ENCODE measurements around the gene CHERP. TPM values are rescaled to one million over a fixed set of nuclear protein-coding genes. Genes with fewer than 3 reads are reported as not detected.

Gene CHERP
- total and polyA plus RNA-seq, 4 experiments from 2014 or later = 5.3 to 73.5 (median 48.7) TPM

GRCh38 chr19:16532440-16533234 lies 9.6 kb downstream of the CHERP start:
- peaks cover 5 to 13% (median 7%) of the 10 kb centered on the region in 4 donors for H3K4me1 Mint-ChIP-seq
- H3K27me3 ChIP-seq (ENCODE audit: insufficient read depth, low read length) = no peaks in the 10 kb centered on the region
- no peak for DNase-seq
- intact Hi-C loops (cut with micrococcal nuclease) = no loop called here
- no peak overlapping the region for H3K4me3 ChIP-seq (ENCODE audit: low read length in 2 of 2)
- no peak overlapping the region for H3K4me3 Mint-ChIP-seq
- POLR2A ChIA-PET (ENCODE audit: partially characterized antibody) = interaction anchor here (1.3 kb wide), 1 partner anchor 10 kb away, joined by 4 read pairs; no protein-coding TSS in a partner anchor
- H3K36me3 Mint-ChIP-seq = peaks cover 31 to 65% of the 10 kb centered on the region in 2 donors
- no peak overlapping the region for H3K27ac ChIP-seq (ENCODE audit: low read depth, low read length)
- no peaks in the 10 kb centered on the region for H3K9me3 Mint-ChIP-seq
- no peaks in the 10 kb centered on the region for H3K27me3 Mint-ChIP-seq
- CTCF ChIA-PET (ENCODE audit: partially characterized antibody) = no interaction called here
- H3K27ac Mint-ChIP-seq = no peak overlapping the region
- peaks cover 5% of the 10 kb centered on the region for H3K4me1 ChIP-seq (ENCODE audit: insufficient read depth, low read length)
- no peaks in the 10 kb centered on the region for H3K9me3 ChIP-seq (ENCODE audit: control insufficient read depth in 1 of 2, low read length in 2 of 2)
- H3K36me3 ChIP-seq (ENCODE audit: insufficient read depth, low read length) = peaks cover 60% of the 10 kb centered on the region

- no peaks in the 10 kb centered on the region for H3K27me3 Mint-ChIP-seq
- no peak overlapping the region for H3K4me3 Mint-ChIP-seq
- no peaks in the 10 kb centered on the region for H3K4me1 ChIP-seq (ENCODE audit: insufficient read depth, low read length)
- no peak overlapping the region for H3K4me3 ChIP-seq (ENCODE audit: low read length in 2 of 2)
- H3K36me3 Mint-ChIP-seq = peaks cover 27 to 60% of the 10 kb centered on the region in 2 donors
- H3K4me1 Mint-ChIP-seq = peaks cover 0 to 7% (median 2%) of the 10 kb centered on the region in 4 donors
- no peak overlapping the region for H3K27ac ChIP-seq (ENCODE audit: low read depth, low read length)
- intact Hi-C loops (cut with micrococcal nuclease) = no loop called here
- ChIA-PET POLR2A (ENCODE audit: partially characterized antibody) (no interaction called here), CTCF (ENCODE audit: partially characterized antibody) (no interaction called here)
- H3K27me3 ChIP-seq (ENCODE audit: insufficient read depth, low read length) = no peaks in the 10 kb centered on the region
- peak overlapping the region in 1 of 7 donors; percentile 51 for H3K27ac Mint-ChIP-seq
- H3K9me3 ChIP-seq (ENCODE audit: control insufficient read depth in 1 of 2, low read length in 2 of 2) = no peaks in the 10 kb centered on the region
- peaks cover 73% of the 10 kb centered on the region for H3K36me3 ChIP-seq (ENCODE audit: insufficient read depth, low read length)
- DNase-seq = no peak
- H3K9me3 Mint-ChIP-seq = no peaks in the 10 kb centered on the region
Measured at GRCh38 chr19:16531380-16531669, 10.9 kb downstream of the CHERP start.

GRCh38 chr19:16530540-16531379 lies 11.5 kb downstream of the CHERP start:
- intact Hi-C loops (cut with micrococcal nuclease) = no loop called here
- CTCF ChIA-PET (ENCODE audit: partially characterized antibody) = no interaction called here
- H3K27me3 Mint-ChIP-seq = no peaks in the 10 kb centered on the region
- peaks cover 28 to 60% of the 10 kb centered on the region in 2 donors for H3K36me3 Mint-ChIP-seq
- no peak overlapping the region for H3K27ac ChIP-seq (ENCODE audit: low read depth, low read length)
- no peak for DNase-seq
- H3K27ac Mint-ChIP-seq = peak overlapping the region in 1 of 7 donors; percentile 41
- POLR2A ChIA-PET (ENCODE audit: partially characterized antibody) = no interaction called here
- peaks cover 0 to 3% (median under 1%) of the 10 kb centered on the region in 4 donors for H3K4me1 Mint-ChIP-seq
- no peak overlapping the region for H3K4me3 ChIP-seq (ENCODE audit: low read length in 2 of 2)
- peaks cover 78% of the 10 kb centered on the region for H3K36me3 ChIP-seq (ENCODE audit: insufficient read depth, low read length)
- H3K9me3 ChIP-seq (ENCODE audit: control insufficient read depth in 1 of 2, low read length in 2 of 2) = no peaks in the 10 kb centered on the region
- no peak overlapping the region for H3K4me3 Mint-ChIP-seq
- no peaks in the 10 kb centered on the region for H3K4me1 ChIP-seq (ENCODE audit: insufficient read depth, low read length)
- no peaks in the 10 kb centered on the region for H3K9me3 Mint-ChIP-seq
- H3K27me3 ChIP-seq (ENCODE audit: insufficient read depth, low read length) = no peaks in the 10 kb centered on the region

GRCh38 chr19:16529466-16530144 lies 12.6 kb downstream of the CHERP start:
- no peak for DNase-seq
- Histone ChIP-seq H3K4me3 (ENCODE audit: low read length in 2 of 2) (no peak overlapping the region), H3K27ac (ENCODE audit: low read depth, low read length) (no peak overlapping the region), H3K9me3 (ENCODE audit: control insufficient read depth in 1 of 2, low read length in 2 of 2) (no peaks in the 10 kb centered on the region), H3K4me1 (ENCODE audit: insufficient read depth, low read length) (no peaks in the 10 kb centered on the region), H3K36me3 (ENCODE audit: insufficient read depth, low read length) (peaks cover 71% of the 10 kb centered on the region), H3K27me3 (ENCODE audit: insufficient read depth, low read length) (no peaks in the 10 kb centered on the region)
- Mint-ChIP-seq H3K27ac (peak overlapping the region in 1 of 7 donors; percentile 31), H3K4me1 (peaks cover 0 to 3% (median 0%) of the 10 kb centered on the region in 4 donors), H3K9me3 (no peaks in the 10 kb centered on the region), H3K36me3 (peaks cover 26 to 63% of the 10 kb centered on the region in 2 donors), H3K27me3 (no peaks in the 10 kb centered on the region), H3K4me3 (no peak overlapping the region)
- ChIA-PET CTCF (ENCODE audit: partially characterized antibody) (interaction anchor here (2.3 kb wide), 1 partner anchor 131 kb away, joined by 8 read pairs; the partner anchor contains the start of genes SMIM7 and TMEM38A), POLR2A (ENCODE audit: partially characterized antibody) (no interaction called here)
- intact Hi-C loops (cut with micrococcal nuclease) = no loop called here

GRCh38 chr19:16527971-16528521 lies 14.2 kb downstream of the CHERP start:
- peaks cover 26 to 62% of the 10 kb centered on the region in 2 donors for H3K36me3 Mint-ChIP-seq

GRCh38 chr19:16527334-16527935 lies 14.8 kb downstream of the CHERP start:
- Mint-ChIP-seq H3K27ac (peak overlapping the region in 1 of 7 donors; percentile 70), H3K27me3 (no peaks in the 10 kb centered on the region), H3K4me1 (peaks cover 0 to 2% (median 0%) of the 10 kb centered on the region in 4 donors), H3K4me3 (no peak overlapping the region), H3K36me3 (peaks cover 30 to 65% of the 10 kb centered on the region in 2 donors), H3K9me3 (no peaks in the 10 kb centered on the region)
- H3K4me1 ChIP-seq (ENCODE audit: insufficient read depth, low read length) = no peaks in the 10 kb centered on the region
- no peak for DNase-seq
- H3K9me3 ChIP-seq (ENCODE audit: control insufficient read depth in 1 of 2, low read length in 2 of 2) = no peaks in the 10 kb centered on the region
- H3K27ac ChIP-seq (ENCODE audit: low read depth, low read length) = no peak overlapping the region
- intact Hi-C loops (cut with micrococcal nuclease) = no loop called here
- ChIA-PET CTCF (ENCODE audit: partially characterized antibody) (interaction anchor here (0.6 to 2.3 kb wide), 7 partner anchors 16 to 901 kb away, joined by 3 to 8 read pairs (median 4); partner anchors contain the start of genes SMIM7 and TMEM38A), POLR2A (ENCODE audit: partially characterized antibody) (interaction anchor here (1.3 kb wide), 1 partner anchor 14 kb away, joined by 4 read pairs; no protein-coding TSS in a partner anchor)
- H3K36me3 ChIP-seq (ENCODE audit: insufficient read depth, low read length) = peaks cover 73% of the 10 kb centered on the region
- H3K27me3 ChIP-seq (ENCODE audit: insufficient read depth, low read length) = no peaks in the 10 kb centered on the region
- H3K4me3 ChIP-seq (ENCODE audit: low read length in 2 of 2) = no peak overlapping the region

More at GRCh38 chr19:16527971-16528521, 14.2 kb downstream of the CHERP start:
- no peak overlapping the region for H3K27ac ChIP-seq (ENCODE audit: low read depth, low read length)
- H3K4me1 ChIP-seq (ENCODE audit: insufficient read depth, low read length) = no peaks in the 10 kb centered on the region
- Mint-ChIP-seq H3K4me1 (peaks cover 0 to 2% (median 0%) of the 10 kb centered on the region in 4 donors), H3K27me3 (no peaks in the 10 kb centered on the region), H3K27ac (peak overlapping the region in 3 of 7 donors; percentile 42 to 70 (median 65)), H3K9me3 (no peaks in the 10 kb centered on the region), H3K4me3 (no peak overlapping the region)
- ChIA-PET POLR2A (ENCODE audit: partially characterized antibody) (interaction anchor here (1.3 kb wide), 1 partner anchor 13 kb away, joined by 4 read pairs; no protein-coding TSS in a partner anchor), CTCF (ENCODE audit: partially characterized antibody) (interaction anchor here (0.6 to 2.3 kb wide), 7 partner anchors 15 to 901 kb away, joined by 3 to 8 read pairs (median 4); partner anchors contain the start of genes SMIM7 and TMEM38A)
- H3K36me3 ChIP-seq (ENCODE audit: insufficient read depth, low read length) = peaks cover 73% of the 10 kb centered on the region
- no peaks in the 10 kb centered on the region for H3K9me3 ChIP-seq (ENCODE audit: control insufficient read depth in 1 of 2, low read length in 2 of 2)
- intact Hi-C loops (cut with micrococcal nuclease) = loop anchor here (1.0 kb wide), 1 partner anchor 84 kb away; no protein-coding TSS in a partner anchor
- peak in 4 of 5 donors; percentile 34 to 46 (median 40) for DNase-seq
- no peaks in the 10 kb centered on the region for H3K27me3 ChIP-seq (ENCODE audit: insufficient read depth, low read length)
- no peak overlapping the region for H3K4me3 ChIP-seq (ENCODE audit: low read length in 2 of 2)
